Measurements from ENCODE around the gene TMEM116.

- TF ChIP-seq CTCF (IDR thresholded peaks at IDR 0.05) (no peak), SIN3A (IDR thresholded peaks at IDR 0.05; ENCODE audit: borderline replicate concordance, insufficient read depth, low read depth, low read length) (no peak), POLR2AphosphoS5 (IDR thresholded peaks at IDR 0.05; ENCODE audit: low read depth, low read length) (no peak)
These were observed 18.5 kb upstream of the TMEM116 start for GRCh38 chr12:112031472-112031871.
